ENCODE measurements around the gene GAS1. TPM values are rescaled to one million over a fixed set of nuclear protein-coding genes. Genes with fewer than 3 reads are reported as not detected.

GAS1 gene
- total RNA-seq, 4 donors from 2014 or later: 3.4 to 49.2 (median 13.0) TPM

GRCh38 chr9:86955042-86955441 is 7.7 kb upstream of the GAS1 start:
- DNase-seq: no peak
- Histone ChIP-seq H3K4me3 (no peak overlapping the region), H3K27ac (no peak overlapping the region), H3K9me3 (no peaks in the 10 kb centered on the region), H3K27me3 (peaks cover 0 to 10% (median 0%) of the 10 kb centered on the region in 4 donors), H3K4me1 (no peaks in the 10 kb centered on the region), H3K36me3 (no peaks in the 10 kb centered on the region)
- TF ChIP-seq CTCF (IDR thresholded peaks at IDR 0.05): no peak
- no peak for TF ChIP-seq POLR2A (IDR thresholded peaks at IDR 0.05)
- intact Hi-C loops (cut with DNase I): no loop called here
- WGBS, 2 donors: 86 to 95% methylated on average over 2 of the region's 2 CpGs

GRCh38 chr9:86953181-86953580 is 5.9 kb upstream of the GAS1 start:
- no peak overlapping the region for H3K4me3 ChIP-seq
- TF ChIP-seq CTCF (IDR thresholded peaks at IDR 0.05) (no peak), POLR2A (IDR thresholded peaks at IDR 0.05) (no peak)
- H3K27me3 ChIP-seq: no peaks in the 10 kb centered on the region
- 94 to 97% methylated on average over 5 of the region's 5 CpGs for WGBS, 2 donors
- H3K4me1 ChIP-seq: peaks cover 0 to 14% (median 5%) of the 10 kb centered on the region in 3 donors
- H3K36me3 ChIP-seq: no peaks in the 10 kb centered on the region
- intact Hi-C loops (cut with DNase I): no loop called here
- no peak overlapping the region for H3K27ac ChIP-seq
- DNase-seq: no peak
- no peaks in the 10 kb centered on the region for H3K9me3 ChIP-seq

GRCh38 chr9:86948074-86948929 is 996 bp upstream of the GAS1 start:
- H3K36me3 ChIP-seq: no peaks in the 10 kb centered on the region
- 1 to 2% methylated on average over 25 to 34 of the region's 36 CpGs for WGBS, 2 donors
- peak; percentile 15 for DNase-seq
- peaks cover 0 to 25% (median 0%) of the 10 kb centered on the region in 4 donors for H3K27me3 ChIP-seq
- H3K4me3 ChIP-seq: peak overlapping the region; percentile 69 to 92 (median 77)
- H3K27ac ChIP-seq: peak overlapping the region; percentile 75 to 94 (median 84)
- intact Hi-C loops (cut with DNase I): loop anchor here (5.0 kb wide), 1 partner anchor 461 kb away; no protein-coding TSS in a partner anchor
- H3K9me3 ChIP-seq: no peaks in the 10 kb centered on the region
- peaks cover 4 to 46% (median 13%) of the 10 kb centered on the region in 3 donors for H3K4me1 ChIP-seq
- no peak for TF ChIP-seq POLR2A (IDR thresholded peaks at IDR 0.05)
- peak; percentile 58 to 90 (median 87) for TF ChIP-seq CTCF (IDR thresholded peaks at IDR 0.05)

- H3K27ac ChIP-seq: peak overlapping the region; percentile 80 to 94 (median 90)
- no CpG with 5 or more reads among the region's 125 CpGs for WGBS, 2 donors
- DNase-seq: peak; percentile 22
- peaks cover 4 to 49% (median 13%) of the 10 kb centered on the region in 3 donors for H3K4me1 ChIP-seq
- peak overlapping the region; percentile 69 to 92 (median 77) for H3K4me3 ChIP-seq
- H3K27me3 ChIP-seq: peaks cover 0 to 43% (median 0%) of the 10 kb centered on the region in 4 donors
- intact Hi-C loops (cut with DNase I): loop anchor here (5.0 kb wide), 1 partner anchor 459 kb away; no protein-coding TSS in a partner anchor
- H3K36me3 ChIP-seq: no peaks in the 10 kb centered on the region
- TF ChIP-seq CTCF (IDR thresholded peaks at IDR 0.05): peak in 2 of 6 experiments; percentile 21 to 29
- TF ChIP-seq POLR2A (IDR thresholded peaks at IDR 0.05): peak in 2 of 4 donors; percentile 59 to 68
- H3K9me3 ChIP-seq: no peaks in the 10 kb centered on the region
Observed at GRCh38 chr9:86946201-86947145, 833 bp downstream of the GAS1 start.
